Measurements from ENCODE around the gene SYMPK. TPM values are rescaled to one million over a fixed set of nuclear protein-coding genes. Genes with fewer than 3 reads are reported as not detected.
"Not testable (repeated sequence)": the region's sequence is repeated elsewhere in the genome, so short reads cannot be mapped to it uniquely, and the experiment has no call there.

The SYMPK gene
- total RNA-seq, 2 donors from 2014 or later, result 55.7 to 101 TPM

GRCh38 chr19:45899919-45900589 is 37.1 kb upstream of the SYMPK start:
- no peak for TF ChIP-seq CTCF (IDR thresholded peaks at IDR 0.05)
- Histone ChIP-seq H3K27ac (no peak overlapping the region), H3K4me1 (peaks cover 11% of the 10 kb centered on the region), H3K9me3 (no peaks in the 10 kb centered on the region), H3K27me3 (no peaks in the 10 kb centered on the region), H3K4me3 (no peak overlapping the region), H3K9ac (ENCODE audit: low read depth in 2 of 2, low read length in 2 of 2) (no peak overlapping the region), H3K36me3 (no peaks in the 10 kb centered on the region)
- no peak for DNase-seq
- intact Hi-C loops (cut with DNase I), result no loop called here

GRCh38 chr19:45899253-45899652 is 36.3 kb upstream of the SYMPK start:
- H3K9me3 ChIP-seq, result no peaks in the 10 kb centered on the region
- H3K27me3 ChIP-seq, result no peaks in the 10 kb centered on the region
- peaks cover 11% of the 10 kb centered on the region for H3K4me1 ChIP-seq
- H3K4me3 ChIP-seq, result no peak overlapping the region
- no peak overlapping the region for H3K9ac ChIP-seq (ENCODE audit: low read depth in 2 of 2, low read length in 2 of 2)
- no peak overlapping the region for H3K27ac ChIP-seq
- no peak for TF ChIP-seq CTCF (IDR thresholded peaks at IDR 0.05)
- intact Hi-C loops (cut with DNase I), result no loop called here
- DNase-seq, result no peak
- H3K36me3 ChIP-seq, result no peaks in the 10 kb centered on the region

- intact Hi-C loops (cut with DNase I), result no loop called here
- H3K27me3 ChIP-seq, result no peaks in the 10 kb centered on the region
- no peaks in the 10 kb centered on the region for H3K36me3 ChIP-seq
- TF ChIP-seq CTCF (IDR thresholded peaks at IDR 0.05), result no peak
- DNase-seq, result no peak
- H3K4me1 ChIP-seq, result peaks cover 6% of the 10 kb centered on the region
- no peak overlapping the region for H3K9ac ChIP-seq (ENCODE audit: low read depth in 2 of 2, low read length in 2 of 2)
- no peak overlapping the region for H3K4me3 ChIP-seq
- no peak overlapping the region for H3K27ac ChIP-seq
- H3K9me3 ChIP-seq, result no peaks in the 10 kb centered on the region
Measured at GRCh38 chr19:45897261-45897812, 34.4 kb upstream of the SYMPK start.

- H3K27me3 ChIP-seq; H3K9me3 ChIP-seq; H3K4me1 ChIP-seq; H3K9ac ChIP-seq (ENCODE audit: low read depth in 2 of 2, low read length in 2 of 2); DNase-seq; H3K4me3 ChIP-seq; intact Hi-C loops (cut with DNase I); H3K27ac ChIP-seq; H3K36me3 ChIP-seq: not testable (repeated sequence)
Measured at GRCh38 chr19:45895983-45896599, 33.1 kb upstream of the SYMPK start.

GRCh38 chr19:45895519-45895972 is 32.6 kb upstream of the SYMPK start:
- Histone ChIP-seq H3K36me3 (no peaks in the 10 kb centered on the region), H3K4me3 (no peak overlapping the region), H3K27ac (no peak overlapping the region), H3K27me3 (no peaks in the 10 kb centered on the region), H3K9me3 (no peaks in the 10 kb centered on the region), H3K9ac (ENCODE audit: low read depth in 2 of 2, low read length in 2 of 2) (no peak overlapping the region), H3K4me1 (no peaks in the 10 kb centered on the region)
- intact Hi-C loops (cut with DNase I), result no loop called here
- TF ChIP-seq CTCF (IDR thresholded peaks at IDR 0.05), result no peak
- no peak for DNase-seq

GRCh38 chr19:45890877-45891276 is 27.9 kb upstream of the SYMPK start:
- no peak for DNase-seq
- H3K36me3 ChIP-seq, result no peaks in the 10 kb centered on the region
- intact Hi-C loops (cut with DNase I), result no loop called here

More at GRCh38 chr19:45890877-45891276, 27.9 kb upstream of the SYMPK start:
- Histone ChIP-seq H3K4me3 (no peak overlapping the region), H3K9me3 (no peaks in the 10 kb centered on the region), H3K27me3 (no peaks in the 10 kb centered on the region), H3K9ac (ENCODE audit: low read depth in 2 of 2, low read length in 2 of 2) (no peak overlapping the region), H3K4me1 (peaks cover 3% of the 10 kb centered on the region), H3K27ac (no peak overlapping the region)
- TF ChIP-seq CTCF (IDR thresholded peaks at IDR 0.05), result no peak
